Suprapubic skin (tissue), 4 donors: ENCODE data around the gene SPIRE1. TPM values are rescaled to one million over a fixed set of nuclear protein-coding genes. Genes with fewer than 3 reads are reported as not detected.

Experiments used
- DNase-seq, 2 donors: peaks; one replicate each; pipeline ENCODE4 v3.0.0-alpha.2; 2019; ENCODE audit warnings: low spot score in 2 of 2
- H3K27ac ChIP-seq: fragments of 200-600 bp; sonication (generic); one replicate; pipeline ENCODE4 v1.5.1; 2019
- H3K27me3 ChIP-seq: fragments of 200-600 bp; sonication (generic); one replicate; pipeline ENCODE4 v1.5.1; 2019
- H3K36me3 ChIP-seq: fragments of 200-600 bp; sonication (generic); one replicate; pipeline ENCODE4 v1.5.1; 2019
- H3K4me1 ChIP-seq: fragments of 200-600 bp; sonication (generic); one replicate; pipeline ENCODE4 v1.5.1; 2019
- H3K4me3 ChIP-seq: fragments of 200-600 bp; sonication (generic); one replicate; pipeline ENCODE4 v1.5.1; 2019; ENCODE audit warnings: mild to moderate bottlenecking
- H3K9me3 ChIP-seq: fragments of 200-600 bp; sonication (generic); one replicate; pipeline ENCODE4 v1.5.1; 2019
- EP300 ChIP-seq: sonication (generic); formaldehyde crosslinking; IDR thresholded peaks from one replicate; pipeline ENCODE4 v1.6.1; 2017; ENCODE audit warnings: antibody characterized with exemption
- POLR2A ChIP-seq, 2 donors: fragments of 450-650 bp; IDR thresholded peaks; one replicate each; pipeline ENCODE4 v1.6.1; 2017; ENCODE audit warnings: antibody characterized with exemption in 2 of 2, mild to moderate bottlenecking in 2 of 2, moderate library complexity in 2 of 2
- POLR2AphosphoS5 ChIP-seq, 3 donors: sonication (generic); formaldehyde crosslinking; IDR thresholded peaks; one replicate each; pipeline ENCODE4 v1.6.1; 2017; ENCODE audit warnings: antibody characterized with exemption in 3 of 3
- WGBS: methylation state at CpG from one replicate; pipeline ENCODE4 v1.1.5; 2018; 5-methylcytosine and 5-hydroxymethylcytosine counted together
- total RNA-seq, 4 donors: library from RNA; depleted of rRNA; stranded (reverse); fragments of >200 nt; gene quantifications; one replicate each; pipeline ENCODE4 v1.1.0, GENCODE V29; 2016
- TF ChIP-seq, protein P1 (sequence below), 2 donors: fragments of 200-600 bp in 1 of 2; fragments of 450-650 bp in 1 of 2; sonication (generic) in 1 of 2; IDR thresholded peaks; one replicate each; pipeline ENCODE4 v1.5.1; 2016 to 2019; ENCODE audit warnings: antibody characterized with exemption in 2 of 2, mild to moderate bottlenecking in 1 of 2, moderate library complexity in 1 of 2

Gene SPIRE1
- total RNA-seq, 4 donors from 2014 or later = 21.7 to 42.8 (median 25.2) TPM

DNA sequence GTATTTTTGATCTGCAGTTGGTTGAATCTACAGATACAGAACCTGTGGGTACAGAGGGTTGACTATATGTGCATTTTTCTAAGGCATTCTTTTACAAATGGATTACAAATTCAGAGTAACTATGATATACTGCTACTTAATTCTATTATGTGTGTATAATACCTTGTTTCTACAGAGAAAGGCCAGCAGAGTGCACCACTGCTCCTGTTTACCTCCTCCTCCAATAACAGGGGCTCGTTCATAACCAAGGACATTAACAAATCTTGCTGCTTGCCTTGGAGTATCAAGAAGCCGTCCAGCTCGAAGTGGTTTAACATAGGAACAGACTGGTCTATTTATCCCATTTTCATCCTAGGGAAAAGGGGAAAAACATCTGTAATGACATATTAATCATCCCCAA, 28.2 kb upstream of the SPIRE1 start:
- no peak for DNase-seq
- 77% methylated on average over 3 of the region's 3 CpGs for WGBS
- Histone ChIP-seq H3K9me3 (no peaks in the 10 kb centered on the region), H3K27me3 (no peaks in the 10 kb centered on the region), H3K4me3 (no peak overlapping the region), H3K27ac (no peak overlapping the region), H3K36me3 (peaks cover 26% of the 10 kb centered on the region), H3K4me1 (no peaks in the 10 kb centered on the region)
- TF ChIP-seq POLR2AphosphoS5 (IDR thresholded peaks at IDR 0.05) (no peak), EP300 (no peak), POLR2A (IDR thresholded peaks at IDR 0.05) (no peak)
- TF ChIP-seq, protein P1, sequence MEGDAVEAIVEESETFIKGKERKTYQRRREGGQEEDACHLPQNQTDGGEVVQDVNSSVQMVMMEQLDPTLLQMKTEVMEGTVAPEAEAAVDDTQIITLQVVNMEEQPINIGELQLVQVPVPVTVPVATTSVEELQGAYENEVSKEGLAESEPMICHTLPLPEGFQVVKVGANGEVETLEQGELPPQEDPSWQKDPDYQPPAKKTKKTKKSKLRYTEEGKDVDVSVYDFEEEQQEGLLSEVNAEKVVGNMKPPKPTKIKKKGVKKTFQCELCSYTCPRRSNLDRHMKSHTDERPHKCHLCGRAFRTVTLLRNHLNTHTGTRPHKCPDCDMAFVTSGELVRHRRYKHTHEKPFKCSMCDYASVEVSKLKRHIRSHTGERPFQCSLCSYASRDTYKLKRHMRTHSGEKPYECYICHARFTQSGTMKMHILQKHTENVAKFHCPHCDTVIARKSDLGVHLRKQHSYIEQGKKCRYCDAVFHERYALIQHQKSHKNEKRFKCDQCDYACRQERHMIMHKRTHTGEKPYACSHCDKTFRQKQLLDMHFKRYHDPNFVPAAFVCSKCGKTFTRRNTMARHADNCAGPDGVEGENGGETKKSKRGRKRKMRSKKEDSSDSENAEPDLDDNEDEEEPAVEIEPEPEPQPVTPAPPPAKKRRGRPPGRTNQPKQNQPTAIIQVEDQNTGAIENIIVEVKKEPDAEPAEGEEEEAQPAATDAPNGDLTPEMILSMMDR (IDR thresholded peaks at IDR 0.05) = no peak

DNA sequence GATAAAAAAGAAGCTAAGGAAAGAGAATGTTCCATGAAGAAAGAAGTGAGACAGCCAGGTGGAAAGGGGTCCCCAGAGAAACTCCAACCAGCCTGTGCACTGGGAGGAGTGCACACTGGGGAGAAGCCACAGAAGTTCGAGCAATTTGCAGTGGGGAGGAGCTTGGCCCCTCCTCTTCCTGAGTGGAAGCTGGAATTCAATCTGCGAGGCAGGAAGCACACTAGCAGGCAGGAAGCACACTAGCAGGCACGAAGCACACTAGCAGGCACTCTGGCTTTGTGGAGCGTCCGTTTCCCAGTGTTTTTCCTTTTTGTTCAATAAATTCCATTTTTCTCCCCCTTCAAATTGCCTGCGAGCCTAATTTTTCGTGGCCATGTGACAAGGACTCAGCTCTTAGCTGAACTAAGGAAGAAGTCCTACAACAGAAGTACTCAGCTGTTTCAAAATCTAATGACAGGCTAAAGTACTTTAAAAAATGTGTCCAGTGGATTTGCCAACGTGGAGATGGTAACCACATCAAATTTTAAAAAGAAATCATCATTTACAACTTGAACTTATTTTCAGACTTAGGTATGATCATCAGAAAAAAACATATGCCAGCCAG, 21.4 kb upstream of the SPIRE1 start:
- WGBS = 25% methylated on average over 8 of the region's 8 CpGs
- peaks cover 36% of the 10 kb centered on the region for H3K36me3 ChIP-seq
- H3K4me3 ChIP-seq = peak overlapping the region; percentile 32
- DNase-seq = peak in 1 of 2 donors; percentile 67
- peaks cover 9% of the 10 kb centered on the region for H3K4me1 ChIP-seq
- H3K27ac ChIP-seq = peak overlapping the region; percentile 72
- H3K9me3 ChIP-seq = no peaks in the 10 kb centered on the region
- TF ChIP-seq POLR2AphosphoS5 (IDR thresholded peaks at IDR 0.05) = no peak
- TF ChIP-seq, protein P1 (IDR thresholded peaks at IDR 0.05) = no peak
- TF ChIP-seq EP300 = no peak
- TF ChIP-seq POLR2A (IDR thresholded peaks at IDR 0.05) = peak in 1 of 2 donors; percentile 39
- H3K27me3 ChIP-seq = no peaks in the 10 kb centered on the region

DNA sequence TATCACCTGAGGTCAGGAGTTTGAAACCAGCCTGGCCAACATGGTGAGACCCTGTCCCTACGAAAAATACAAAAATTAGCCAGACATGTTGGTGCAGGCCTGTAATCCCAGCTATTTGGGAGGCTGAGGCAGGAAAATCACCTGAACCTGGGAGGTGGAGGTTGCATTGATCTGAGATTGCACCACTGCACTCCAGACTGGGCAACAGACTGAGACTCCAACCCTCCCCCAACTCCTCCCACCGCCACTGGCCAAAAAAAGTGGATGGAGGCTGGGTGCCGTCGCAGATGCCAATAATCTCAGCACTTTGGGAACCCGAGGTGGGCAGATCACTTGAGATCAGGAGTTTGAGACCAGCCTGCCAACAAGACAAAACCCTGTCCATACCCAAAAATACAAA, 10.1 kb upstream of the SPIRE1 start:
- Histone ChIP-seq H3K27ac (no peak overlapping the region), H3K4me3 (no peak overlapping the region), H3K36me3 (peaks cover 5% of the 10 kb centered on the region), H3K27me3 (no peaks in the 10 kb centered on the region), H3K4me1 (no peaks in the 10 kb centered on the region), H3K9me3 (no peaks in the 10 kb centered on the region)
- 83% methylated on average over 5 of the region's 5 CpGs for WGBS
- DNase-seq = no peak
- TF ChIP-seq POLR2AphosphoS5 (IDR thresholded peaks at IDR 0.05) (no peak), POLR2A (IDR thresholded peaks at IDR 0.05) (no peak), EP300 (no peak)
- TF ChIP-seq, protein P1 (IDR thresholded peaks at IDR 0.05) = no peak

DNA sequence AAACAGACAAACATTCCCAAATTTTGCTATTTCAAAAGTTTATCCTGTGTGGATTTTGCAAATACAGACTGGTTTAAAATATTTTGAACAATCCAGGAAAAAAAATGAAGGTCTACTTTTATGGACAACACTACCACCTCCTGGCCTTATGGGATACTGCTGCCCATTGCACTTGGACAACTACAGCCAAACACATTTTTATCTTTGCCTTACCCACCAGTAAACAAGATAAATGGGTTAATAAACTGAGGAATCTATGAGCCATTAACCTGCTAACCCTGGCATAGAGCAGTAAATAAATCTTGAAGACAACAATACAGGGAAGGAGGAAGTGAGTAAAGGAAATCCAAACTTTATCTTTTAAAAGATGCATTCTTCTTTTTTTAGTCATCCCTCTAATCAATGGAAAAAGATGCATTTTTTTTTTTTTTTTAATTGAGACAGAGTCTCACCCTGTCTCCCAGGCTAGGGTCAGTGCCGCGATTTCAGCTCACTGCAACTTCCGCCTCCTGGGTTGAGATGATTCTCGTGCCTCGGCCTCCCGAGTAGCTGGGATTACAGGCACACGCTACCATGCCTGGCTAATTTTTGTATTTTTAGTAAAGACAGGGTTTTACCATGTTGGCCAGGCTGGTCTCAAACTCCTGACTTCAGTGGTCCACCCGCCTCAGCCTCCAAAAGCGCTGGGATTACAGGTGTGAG, 2.1 kb upstream of the SPIRE1 start:
- no peaks in the 10 kb centered on the region for H3K9me3 ChIP-seq
- TF ChIP-seq POLR2A (IDR thresholded peaks at IDR 0.05) (no peak), EP300 (no peak)
- TF ChIP-seq, protein P1 (IDR thresholded peaks at IDR 0.05) = peak; percentile 82 to 89
- no peaks in the 10 kb centered on the region for H3K36me3 ChIP-seq
- H3K27me3 ChIP-seq = no peaks in the 10 kb centered on the region
- WGBS = 88% methylated on average over 9 of the region's 9 CpGs
- no peak overlapping the region for H3K4me3 ChIP-seq
- no peak overlapping the region for H3K27ac ChIP-seq
- H3K4me1 ChIP-seq = peaks cover 21% of the 10 kb centered on the region
- no peak for DNase-seq

DNA sequence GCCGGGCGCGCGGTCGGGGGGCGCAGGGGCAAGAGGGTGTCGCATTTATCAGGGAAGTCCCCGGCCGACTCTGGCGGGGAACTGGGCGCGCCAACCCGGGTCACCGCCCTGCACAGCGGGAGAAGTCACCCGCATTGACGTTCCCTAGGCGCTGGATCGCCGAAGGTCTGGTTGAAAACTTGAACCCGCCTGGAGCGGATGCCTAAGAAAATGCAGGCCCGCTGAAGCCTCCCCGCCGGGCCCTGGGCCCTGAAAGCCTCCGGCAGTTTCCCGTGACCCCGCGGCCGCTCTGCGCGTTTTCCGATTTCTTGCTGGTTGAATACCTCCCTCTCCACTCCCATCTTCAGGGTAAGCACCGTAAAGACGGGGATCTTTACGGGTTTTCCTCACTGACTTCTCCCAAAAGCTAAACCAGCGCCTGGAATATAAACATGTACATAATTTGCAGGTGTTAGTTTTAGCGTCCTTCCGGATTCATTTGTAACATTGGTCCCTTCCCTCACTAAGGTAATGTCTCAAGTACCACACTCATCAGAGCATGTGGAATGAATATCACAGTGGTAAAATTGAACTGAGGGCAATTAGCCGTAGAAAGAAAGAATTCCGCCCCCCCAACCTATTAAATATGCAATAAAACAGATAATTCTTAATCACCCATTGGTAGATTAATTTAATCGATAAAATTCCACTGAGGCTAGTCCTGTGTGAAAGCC, 675 bp upstream of the SPIRE1 start:
- peaks cover 22% of the 10 kb centered on the region for H3K4me1 ChIP-seq
- H3K27me3 ChIP-seq = no peaks in the 10 kb centered on the region
- no peaks in the 10 kb centered on the region for H3K9me3 ChIP-seq
- peak in 1 of 2 donors; percentile 72 for DNase-seq
- no peaks in the 10 kb centered on the region for H3K36me3 ChIP-seq
- H3K4me3 ChIP-seq = peak overlapping the region; percentile 81
- WGBS = 27% methylated on average over 25 of the region's 42 CpGs
- H3K27ac ChIP-seq = peak overlapping the region; percentile 96
- TF ChIP-seq POLR2A (IDR thresholded peaks at IDR 0.05) (no peak), POLR2AphosphoS5 (IDR thresholded peaks at IDR 0.05) (no peak), EP300 (no peak)
- TF ChIP-seq, protein P1 (IDR thresholded peaks at IDR 0.05) = no peak
